Stimulated activated CD4-positive, alpha-beta T cell treated with anti-CD3 and anti-CD28 coated beads, Interleukin-4, amount 100 ng/mL, for 1 hour (primary cell): ENCODE data around the gene WRNIP1.

Source experiments
- DNase-seq: peaks from one replicate; pipeline ENCODE4 v3.0.0-alpha.2; 2020

WRNIP1 gene

DNA sequence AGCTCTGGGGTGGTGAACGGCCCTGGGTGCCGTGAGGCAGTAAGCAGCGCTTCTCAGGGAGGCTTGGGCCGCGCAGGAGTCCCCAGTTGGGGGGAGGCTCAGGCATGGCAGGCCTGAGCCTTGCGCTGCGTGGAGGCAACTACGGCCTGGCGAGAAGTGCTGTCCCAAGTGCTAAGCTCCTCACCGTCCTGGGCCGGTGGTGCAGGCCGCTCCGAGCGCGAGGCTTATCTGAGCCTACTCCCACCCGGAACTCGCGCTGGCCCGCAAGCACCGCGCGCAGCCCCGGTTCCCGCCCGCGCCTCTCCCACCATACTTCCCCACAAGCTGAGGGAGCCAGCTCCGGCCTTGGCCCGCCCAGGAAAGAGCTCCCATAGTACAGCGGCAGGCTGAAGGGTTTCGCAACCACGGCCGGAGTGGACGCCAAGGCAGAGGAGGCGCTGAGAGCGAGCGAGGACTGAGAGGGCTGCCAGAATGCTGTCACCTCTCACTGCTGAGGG, 1.8 kb upstream of the WRNIP1 start:
- no peak for DNase-seq

DNA sequence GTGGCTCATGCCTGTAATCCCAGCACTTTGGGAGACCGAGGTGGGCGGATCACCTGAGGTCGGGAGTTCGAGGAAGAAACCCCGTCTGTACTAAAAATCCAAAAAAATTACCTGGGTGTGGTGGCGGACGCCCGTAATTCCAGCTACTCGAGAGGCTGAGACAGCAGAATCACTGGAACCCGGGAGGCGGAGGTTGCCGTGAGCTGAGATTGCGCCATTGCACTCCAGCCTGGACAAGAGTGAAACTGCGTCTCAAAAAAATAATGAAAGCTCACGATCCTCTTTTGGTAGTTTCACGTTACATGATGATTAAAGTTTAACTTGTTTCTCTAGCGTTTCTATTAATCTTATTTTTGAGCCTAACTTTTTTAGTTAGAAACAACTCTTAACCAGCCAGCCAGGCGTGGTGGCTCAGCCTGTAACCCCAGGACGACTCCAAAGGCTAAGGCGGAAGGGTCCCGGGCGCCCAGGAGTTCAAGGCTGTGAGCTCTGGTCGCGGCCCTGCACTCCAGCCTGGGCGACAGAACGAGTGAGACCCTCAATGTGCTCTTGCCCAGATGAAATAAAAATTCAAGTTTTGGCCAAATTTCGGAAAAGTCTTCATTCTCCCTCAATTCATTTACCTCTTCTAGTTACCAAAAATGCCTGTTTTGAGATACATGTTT, 1.2 kb upstream of the WRNIP1 start:
- no peak for DNase-seq

DNA sequence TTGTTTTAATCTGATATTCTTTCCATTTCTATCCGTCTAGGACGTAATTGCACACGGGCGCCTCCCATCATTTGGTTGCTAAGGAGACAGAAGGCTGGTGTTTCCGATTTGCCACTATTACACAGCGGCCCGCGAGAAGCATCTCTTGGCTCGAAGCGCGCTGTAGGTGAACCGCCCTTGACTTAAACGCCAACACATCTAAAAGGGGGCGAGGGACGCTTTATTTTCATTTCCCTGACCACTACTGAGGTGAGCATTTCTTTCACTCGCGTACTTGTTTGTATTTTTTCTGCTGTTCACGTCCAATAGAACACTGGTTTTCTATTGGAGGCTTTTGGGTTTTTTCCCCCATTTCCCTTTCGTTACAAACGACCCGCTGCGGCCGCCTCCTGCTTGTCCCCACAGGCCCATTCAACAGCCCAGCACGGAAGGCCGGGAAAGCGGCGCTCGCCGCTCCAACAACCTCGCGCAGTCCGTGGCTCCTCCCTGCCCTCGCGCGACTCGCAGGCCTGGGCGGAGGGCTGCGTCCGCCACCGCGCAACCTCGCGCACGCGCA, 505 bp upstream of the WRNIP1 start:
- peak; percentile 56 for DNase-seq

DNA sequence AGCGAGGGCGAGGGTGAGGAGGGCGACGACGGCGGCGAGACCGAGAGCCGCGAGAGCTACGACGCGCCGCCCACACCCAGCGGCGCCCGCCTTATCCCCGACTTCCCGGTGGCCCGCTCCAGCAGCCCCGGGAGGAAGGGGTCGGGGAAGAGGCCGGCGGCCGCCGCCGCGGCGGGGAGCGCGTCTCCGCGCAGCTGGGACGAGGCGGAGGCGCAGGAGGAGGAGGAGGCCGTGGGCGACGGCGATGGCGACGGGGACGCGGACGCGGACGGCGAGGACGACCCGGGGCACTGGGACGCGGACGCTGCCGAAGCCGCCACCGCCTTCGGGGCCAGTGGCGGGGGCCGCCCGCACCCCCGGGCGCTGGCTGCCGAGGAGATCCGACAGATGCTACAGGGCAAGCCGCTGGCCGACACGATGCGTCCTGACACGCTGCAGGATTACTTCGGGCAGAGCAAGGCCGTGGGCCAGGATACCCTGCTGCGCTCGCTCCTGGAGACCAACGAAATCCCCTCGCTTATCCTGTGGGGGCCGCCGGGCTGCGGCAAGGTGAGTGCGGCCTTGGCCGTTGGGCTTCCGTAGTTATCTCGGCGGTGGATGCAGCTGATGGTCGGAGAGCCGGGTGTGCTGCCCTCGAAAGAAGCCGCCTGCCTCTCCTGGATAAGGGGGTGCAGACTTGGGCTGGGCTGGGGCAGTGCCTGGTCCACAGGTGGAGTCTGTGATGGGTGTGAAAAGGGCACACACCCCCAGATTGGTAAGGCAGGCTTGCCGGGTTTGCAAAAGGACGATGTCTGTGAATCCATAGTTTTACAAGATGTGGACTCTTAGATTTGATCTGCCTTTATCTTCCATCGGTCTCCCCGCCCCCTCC, 938 bp downstream of the WRNIP1 start:
- DNase-seq, result peak; percentile 33

DNA sequence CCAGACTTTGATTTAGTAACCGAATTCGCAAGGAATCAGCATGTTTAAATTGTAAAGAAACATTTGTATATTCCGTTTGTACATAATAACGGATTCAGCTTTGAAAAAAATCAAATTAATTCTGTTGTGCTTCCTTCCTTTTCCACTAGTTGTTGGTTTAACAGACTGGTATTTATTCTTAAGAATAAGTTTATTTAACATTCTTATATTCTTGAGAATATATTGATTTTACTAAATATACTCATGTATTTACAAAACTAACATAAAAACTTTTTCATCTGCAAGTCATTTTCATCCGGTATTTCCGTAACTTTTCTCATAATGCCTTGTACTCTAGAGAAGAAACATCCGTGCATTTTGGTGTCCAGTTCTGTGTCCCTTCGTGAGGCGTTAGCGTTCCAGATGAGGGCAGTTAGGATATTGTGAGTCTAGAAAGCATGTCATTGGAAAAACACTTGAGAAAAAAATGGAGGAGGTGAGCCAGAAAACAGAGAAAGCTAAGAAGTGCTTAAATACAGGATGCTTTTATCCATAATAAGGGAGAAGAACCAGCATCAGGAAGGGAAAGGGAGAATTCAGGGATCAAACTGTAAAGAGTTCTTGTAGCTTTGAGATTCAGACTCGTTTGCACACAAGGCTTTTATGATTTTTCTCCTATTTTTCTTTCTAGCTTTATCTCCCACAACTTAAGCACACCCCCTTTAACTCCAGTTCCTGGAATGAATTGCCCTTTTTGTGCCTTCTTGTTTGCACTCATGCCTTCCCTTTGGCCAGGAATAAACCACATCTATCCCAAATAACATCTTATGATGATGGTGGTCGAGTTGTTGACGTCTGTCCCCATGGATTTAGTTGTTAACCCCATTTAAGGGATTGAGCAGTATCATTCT, 1.8 kb downstream of the WRNIP1 start:
- no peak for DNase-seq

DNA sequence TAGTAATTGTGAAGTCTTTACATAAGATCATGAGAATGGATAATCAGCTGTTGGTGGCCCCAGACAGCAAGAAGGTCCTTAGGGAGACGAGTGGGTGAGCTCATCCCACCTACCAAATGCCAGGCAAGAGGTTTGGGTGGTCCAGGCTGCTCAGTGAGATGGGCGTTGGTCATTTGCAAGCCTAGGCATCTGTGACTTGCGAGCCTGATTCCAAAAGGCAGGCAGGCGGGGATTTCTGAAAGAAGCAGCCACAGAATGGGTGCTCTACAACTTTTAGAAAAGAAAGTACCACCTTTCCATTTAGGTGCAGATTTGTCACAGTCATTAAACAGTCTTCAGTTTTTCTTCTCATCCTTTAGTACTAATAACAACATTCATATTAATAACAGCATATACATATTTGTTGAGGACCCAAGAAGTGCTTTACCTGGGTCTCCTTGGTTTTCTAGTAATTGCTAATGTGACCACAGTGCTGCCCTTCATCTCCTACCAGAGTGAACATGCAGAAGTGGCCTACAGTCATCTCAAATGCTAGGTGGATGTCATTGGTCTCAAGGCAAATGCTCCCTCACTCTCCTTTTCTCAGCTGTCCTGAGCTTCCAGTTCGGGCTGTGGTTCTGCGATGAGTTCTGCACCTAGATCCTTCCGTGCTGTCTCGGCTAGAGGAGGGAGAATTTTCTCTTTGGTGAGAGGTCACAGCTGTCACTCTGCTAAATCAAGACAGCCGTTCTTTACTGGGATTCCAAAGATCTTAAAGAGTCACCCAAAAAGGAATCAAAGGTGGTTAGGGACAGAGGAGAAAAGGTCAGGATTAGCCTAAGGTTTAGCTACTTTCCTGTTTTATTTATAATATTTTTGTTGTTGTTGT, 2.7 kb downstream of the WRNIP1 start:
- DNase-seq, result no peak

DNA sequence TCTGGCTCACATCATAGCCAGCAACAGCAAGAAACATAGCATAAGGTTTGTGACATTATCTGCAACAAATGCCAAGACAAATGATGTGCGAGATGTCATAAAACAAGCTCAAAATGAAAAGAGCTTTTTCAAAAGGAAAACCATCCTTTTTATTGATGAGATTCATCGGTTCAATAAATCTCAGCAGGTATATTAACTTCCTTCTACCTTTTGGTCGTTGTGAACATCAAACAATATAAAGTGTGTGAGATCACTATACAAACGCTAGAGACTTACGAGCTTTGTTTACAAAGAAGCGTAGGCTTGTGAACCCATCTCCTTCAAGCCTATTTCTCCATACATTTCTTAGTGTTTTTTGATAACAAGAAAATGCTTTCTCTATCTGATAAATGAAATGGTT, 3.5 kb downstream of the WRNIP1 start:
- no peak for DNase-seq

DNA sequence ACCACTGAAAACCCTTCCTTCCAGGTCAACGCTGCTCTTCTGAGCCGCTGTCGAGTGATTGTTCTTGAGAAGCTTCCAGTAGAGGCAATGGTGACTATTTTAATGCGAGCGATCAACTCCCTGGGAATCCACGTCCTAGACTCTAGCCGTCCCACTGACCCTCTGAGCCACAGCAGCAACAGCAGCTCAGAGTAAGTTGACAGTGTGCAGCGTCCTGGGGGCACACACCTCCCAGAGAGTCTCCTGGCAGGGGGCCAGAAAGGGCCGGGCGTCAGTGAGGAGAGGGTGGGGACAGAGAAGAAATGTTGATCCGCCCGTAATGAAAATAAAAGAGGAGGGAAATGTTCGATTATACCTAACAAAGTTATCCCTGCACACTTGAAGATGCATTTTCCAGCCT, 5.0 kb downstream of the WRNIP1 start:
- DNase-seq, result no peak

DNA sequence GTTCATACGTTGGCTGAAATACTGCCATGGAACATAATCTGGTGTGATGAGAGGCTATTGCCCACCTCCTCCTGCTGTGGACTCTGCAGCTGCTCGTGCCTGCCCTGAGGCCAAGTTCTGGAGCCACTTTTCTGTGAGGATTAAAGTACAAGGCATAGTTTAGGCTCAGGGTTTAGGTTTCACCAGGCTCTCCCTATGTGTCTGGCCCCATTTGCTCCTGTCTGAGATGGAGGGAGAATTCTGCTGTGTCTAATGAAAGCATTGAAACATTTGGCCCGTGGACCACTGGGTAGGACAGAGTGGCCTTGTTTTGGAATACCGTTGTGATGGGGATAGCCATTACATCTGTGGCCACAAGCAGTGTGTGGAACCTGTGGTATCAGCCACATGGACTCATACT, 5.9 kb downstream of the WRNIP1 start:
- DNase-seq, result no peak

DNA sequence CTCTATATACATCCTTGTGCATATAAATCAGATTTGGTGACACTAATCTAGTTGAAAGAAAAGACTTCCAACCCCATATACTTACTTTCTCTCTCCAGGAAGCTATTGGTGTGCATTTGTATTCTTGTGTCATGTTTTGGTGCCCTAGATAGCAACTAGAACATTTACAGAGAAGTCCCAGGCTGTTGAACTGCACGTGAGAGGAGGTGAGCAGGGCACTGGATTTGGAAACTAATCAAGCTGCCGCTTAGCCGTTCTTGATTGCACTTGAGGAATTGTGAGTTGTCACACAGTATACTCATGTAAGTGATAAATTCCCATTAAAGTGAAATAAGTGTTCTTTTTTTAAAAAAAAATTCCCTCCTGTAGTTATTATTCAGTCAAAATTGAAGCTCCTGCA, 7.6 kb downstream of the WRNIP1 start:
- no peak for DNase-seq

DNA sequence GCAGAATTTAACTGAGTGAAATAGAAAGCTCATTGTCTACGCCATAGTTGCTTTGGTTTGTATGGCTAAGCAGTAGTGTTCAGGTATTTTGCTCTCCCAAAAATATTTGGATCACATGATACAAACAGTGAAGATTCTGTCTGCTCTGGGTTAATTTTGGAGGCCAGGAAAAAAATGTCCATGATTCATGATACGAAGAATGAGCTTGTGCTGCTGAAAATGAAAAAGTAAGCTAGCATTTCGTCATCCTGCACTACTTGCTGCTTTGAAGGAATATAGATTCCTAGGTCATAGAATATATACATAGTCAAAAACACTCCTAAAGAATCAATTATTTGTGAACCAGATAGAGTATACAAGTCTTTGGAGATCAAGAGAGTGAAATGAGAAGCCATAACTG, 8.3 kb downstream of the WRNIP1 start:
- no peak for DNase-seq

DNA sequence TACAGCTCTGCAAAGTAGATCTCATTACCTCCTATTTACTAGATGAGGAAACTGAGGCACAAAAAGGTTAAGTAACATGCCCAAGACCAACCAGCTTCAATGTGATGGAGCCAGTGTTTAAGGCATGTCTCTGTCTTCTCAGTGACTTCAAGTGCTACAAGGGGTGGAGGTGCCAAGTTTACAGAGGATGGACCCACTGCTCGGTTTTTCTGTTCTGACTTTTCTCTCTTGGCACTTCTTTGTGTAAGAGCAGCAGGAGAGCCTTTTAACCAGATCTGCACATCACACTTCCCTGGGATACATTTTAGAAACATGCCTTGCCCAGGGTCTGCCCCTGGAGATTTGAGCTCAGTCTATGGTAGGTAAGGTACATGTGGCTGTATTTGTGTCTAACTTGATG, 9.8 kb downstream of the WRNIP1 start:
- no peak for DNase-seq

DNA sequence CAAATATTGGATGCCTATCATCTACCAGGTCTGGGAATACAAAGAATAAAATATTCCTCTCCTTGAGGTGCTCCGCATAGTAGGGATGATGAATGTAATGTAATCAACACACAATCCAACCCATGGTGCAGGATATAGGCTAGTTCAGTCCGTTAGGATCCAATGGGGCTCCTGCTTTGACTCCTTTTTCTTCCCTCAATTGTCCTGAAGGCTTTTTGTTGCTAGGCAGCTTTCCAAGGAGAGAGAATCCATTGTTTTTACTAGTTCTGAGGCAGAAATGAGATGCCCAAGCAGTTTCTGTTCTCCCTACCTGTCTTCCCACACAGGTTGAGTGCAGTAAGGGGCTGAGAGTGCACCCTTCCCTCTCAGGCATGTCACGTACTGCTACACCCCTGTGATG, 12.1 kb downstream of the WRNIP1 start:
- no peak for DNase-seq

DNA sequence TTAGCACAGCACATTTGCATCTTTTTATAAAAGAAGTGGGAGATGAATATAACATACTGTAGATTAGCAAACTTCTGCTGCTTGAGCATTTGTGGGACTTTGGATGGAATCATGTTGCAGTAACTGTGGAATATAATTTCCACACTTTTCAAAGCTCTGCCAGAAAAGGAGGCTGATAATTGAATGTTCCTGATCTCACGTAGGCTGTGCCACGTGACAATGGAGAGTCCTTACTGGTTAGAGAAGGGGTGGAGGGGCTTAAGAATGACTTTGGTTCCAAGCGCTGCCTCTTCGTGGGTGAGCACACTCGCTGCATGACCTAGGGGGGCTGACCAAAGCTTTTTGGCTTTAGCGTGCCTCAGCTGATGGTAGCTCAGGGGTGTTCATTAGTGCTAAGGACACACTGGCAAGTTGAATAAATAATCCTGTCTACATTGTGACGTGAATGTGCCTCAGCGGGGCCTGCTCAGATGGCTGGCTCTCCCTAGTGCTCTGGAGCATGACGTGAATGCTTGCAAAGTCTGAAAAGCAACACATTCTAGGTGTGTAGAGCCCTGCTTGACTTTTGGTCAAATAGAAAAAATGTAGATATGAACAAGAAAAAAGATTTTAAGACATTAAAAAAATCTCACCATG, 15.0 kb downstream of the WRNIP1 start:
- no peak for DNase-seq

DNA sequence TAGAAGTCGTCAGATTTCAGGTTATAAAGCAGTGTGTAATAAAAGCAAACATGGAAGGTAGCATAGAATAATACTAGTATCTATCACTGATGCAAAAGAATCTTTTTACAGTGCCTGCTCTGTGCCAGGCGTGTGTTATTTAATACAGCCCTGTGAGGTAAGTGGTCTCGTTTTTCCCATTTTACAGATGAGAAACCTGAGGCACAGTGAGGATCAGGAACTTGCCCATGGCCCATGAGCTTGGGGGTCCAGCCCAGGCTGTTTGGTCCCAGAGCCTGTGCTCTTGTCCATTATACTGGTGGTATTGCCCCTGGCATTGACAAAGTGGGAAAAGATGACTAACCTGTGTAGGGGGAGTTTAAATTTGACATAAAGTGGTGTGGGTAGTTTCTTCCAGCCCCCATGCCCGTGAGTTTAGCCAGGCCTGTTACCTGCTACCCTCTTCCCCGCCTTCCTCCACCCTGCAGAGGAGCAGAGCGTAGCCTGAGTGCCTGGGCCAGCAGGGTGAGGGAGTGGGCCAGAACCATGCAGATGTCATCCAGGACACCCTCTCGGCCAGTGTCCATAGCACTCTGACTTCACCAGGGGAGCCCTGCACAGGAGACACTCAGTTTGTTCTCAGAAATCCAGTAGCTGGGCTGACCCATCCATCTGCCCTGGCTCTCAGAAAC, 16.6 kb downstream of the WRNIP1 start:
- no peak for DNase-seq

DNA sequence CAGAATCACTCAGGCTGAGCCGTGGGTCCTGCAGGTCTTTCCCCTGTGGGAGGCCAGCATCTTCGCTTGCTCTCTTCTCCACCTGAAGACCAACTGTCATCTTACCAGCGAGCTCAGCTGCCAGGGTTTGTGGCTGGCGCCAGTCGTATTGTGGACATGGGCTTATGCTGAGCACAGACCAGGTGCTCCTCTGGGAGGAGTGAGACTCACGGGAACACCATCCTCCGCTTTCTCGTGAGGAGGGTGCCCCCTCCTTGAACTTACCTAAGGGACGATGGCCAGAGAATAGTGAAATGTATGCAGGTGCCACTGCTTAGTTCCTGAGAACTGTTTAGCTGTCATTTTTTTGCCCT, 17.1 kb downstream of the WRNIP1 start:
- no peak for DNase-seq

DNA sequence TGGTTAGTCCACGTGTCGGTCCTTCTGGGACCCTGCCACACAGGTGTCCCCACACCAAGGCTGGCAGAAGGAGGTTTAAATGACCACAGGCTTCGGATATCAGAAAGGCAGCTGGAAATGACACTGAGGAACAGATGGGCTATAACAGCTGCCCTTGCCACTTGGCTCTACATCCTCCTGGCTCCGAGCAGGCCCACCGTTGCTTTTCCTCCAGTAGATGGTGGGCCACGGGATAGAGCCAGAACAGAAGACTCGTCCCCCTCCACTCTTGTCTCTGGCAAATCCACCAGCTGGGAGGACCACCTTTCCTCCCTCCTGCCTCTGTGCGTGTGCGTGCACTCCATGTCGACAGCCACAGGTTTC, 17.6 kb downstream of the WRNIP1 start:
- no peak for DNase-seq

DNA sequence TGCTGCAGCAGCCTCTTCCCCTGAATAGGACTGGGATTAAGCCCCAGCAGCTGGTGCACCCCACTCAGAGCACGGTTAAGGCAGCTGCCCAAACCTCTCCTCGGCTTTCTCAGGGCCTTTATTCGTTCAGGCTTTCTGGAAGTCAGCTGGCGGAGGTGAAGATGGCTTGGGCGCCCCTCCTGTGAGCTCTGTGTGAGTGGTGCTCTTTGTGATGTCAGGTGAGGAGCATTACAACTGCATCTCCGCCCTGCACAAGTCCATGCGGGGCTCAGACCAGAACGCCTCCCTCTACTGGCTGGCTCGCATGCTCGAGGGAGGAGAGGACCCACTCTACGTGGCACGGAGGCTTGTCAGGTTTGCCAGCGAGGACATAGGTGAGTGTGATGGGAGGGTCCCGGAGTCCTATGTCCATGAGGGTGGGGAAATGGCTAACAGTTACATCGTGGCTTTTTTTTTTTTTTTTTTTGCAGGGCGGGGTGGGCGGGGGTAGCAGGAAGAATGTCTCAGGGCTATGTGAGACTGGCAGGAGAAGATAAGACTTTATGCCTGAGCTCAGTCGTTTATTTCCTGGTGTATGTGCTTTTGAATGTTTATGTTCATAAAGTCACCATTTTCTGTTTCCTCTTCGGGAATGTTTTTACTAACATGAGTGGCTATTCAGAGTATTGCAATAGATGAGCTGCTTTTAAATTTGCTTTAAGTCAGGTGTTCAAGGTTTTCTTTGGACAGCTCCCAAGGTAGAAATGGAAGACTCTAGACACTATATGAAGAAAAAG, 18.2 kb downstream of the WRNIP1 start:
- no peak for DNase-seq

DNA sequence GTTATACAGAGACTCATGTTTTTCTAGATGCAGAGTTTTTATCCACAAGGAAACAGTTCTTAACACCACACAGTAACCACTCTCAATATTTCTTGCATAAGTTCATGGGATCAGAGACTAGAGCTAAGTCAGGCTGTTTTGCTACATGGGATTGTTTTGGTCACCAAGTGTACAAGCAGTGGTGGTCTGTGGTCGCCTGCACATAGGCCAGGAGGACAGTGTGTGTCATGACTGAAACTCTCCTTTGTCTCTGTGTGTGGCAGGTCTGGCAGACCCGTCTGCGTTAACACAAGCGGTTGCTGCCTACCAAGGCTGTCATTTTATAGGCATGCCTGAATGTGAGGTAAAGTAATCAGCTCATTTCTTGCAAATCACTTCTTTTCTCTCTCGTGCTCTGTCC, 18.9 kb downstream of the WRNIP1 start:
- no peak for DNase-seq

DNA sequence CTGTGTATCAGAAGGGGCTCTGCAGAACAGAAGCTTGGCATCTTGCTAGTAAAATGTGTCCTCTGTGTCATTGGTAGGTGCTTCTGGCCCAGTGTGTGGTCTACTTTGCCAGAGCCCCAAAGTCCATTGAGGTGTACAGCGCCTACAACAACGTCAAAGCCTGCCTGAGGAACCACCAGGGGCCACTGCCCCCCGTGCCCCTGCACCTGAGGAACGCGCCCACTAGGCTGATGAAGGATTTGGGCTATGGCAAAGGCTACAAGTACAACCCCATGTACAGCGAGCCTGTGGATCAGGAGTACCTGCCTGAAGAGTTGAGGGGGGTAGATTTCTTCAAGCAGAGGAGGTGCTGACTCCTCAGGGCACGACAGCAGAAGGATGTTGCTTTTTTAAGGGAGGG, 19.7 kb downstream of the WRNIP1 start:
- DNase-seq, result no peak
